Measurements from ENCODE around the gene OR8S1.

Gene OR8S1

GRCh38 chr12:48556631-48557030 is 31.2 kb downstream of the OR8S1 start:
- no peak for DNase-seq (ENCODE audit: low spot score)

GRCh38 chr12:48557919-48558318 is 32.5 kb downstream of the OR8S1 start:
- no peak for DNase-seq (ENCODE audit: low spot score)

GRCh38 chr12:48567731-48568130 is 42.3 kb downstream of the OR8S1 start:
- no peak for DNase-seq (ENCODE audit: low spot score)

- DNase-seq (ENCODE audit: low spot score): no peak
Observed at GRCh38 chr12:48569946-48570345, 44.5 kb downstream of the OR8S1 start, which contains the start of gene LALBA. TSS of gene LALBA (minus strand) at chr12:48570046. CDS start at chr12:48570020, 26 bp downstream.

- DNase-seq (ENCODE audit: low spot score): no peak
Observed at GRCh38 chr12:48572326-48572725, 46.9 kb downstream of the OR8S1 start.

Data from CD4-positive, alpha-beta T cell treated with Interleukin-15 for 4 hours (primary cell).